Prostate gland (tissue), 2 donors: ENCODE measurements around the gene TOMM22. TPM values are rescaled to one million over a fixed set of nuclear protein-coding genes. Genes with fewer than 3 reads are reported as not detected.

Experiments used
- DNase-seq: peaks from one replicate; pipeline ENCODE4 v3.0.0-alpha.2; 2019; ENCODE audit warnings: low spot score
- H3K27ac ChIP-seq, 2 donors: fragments of 200-600 bp; sonication (generic); 2 replicates each; pipeline ENCODE4 v1.5.1; 2017 to 2019
- H3K27me3 ChIP-seq: fragments of 200-600 bp; sonication (generic); replicated peaks from 2 replicates; pipeline ENCODE4 v1.5.1; 2019; ENCODE audit not compliant: insufficient read depth
- H3K36me3 ChIP-seq, 2 donors: fragments of 200-600 bp; sonication (generic); 1 replicate in 1 of 2; 2 replicates in 1 of 2; pipeline versions ENCODE4 v1.5.1 to v1.8.1; 2017 to 2019
- H3K4me1 ChIP-seq: fragments of 200-600 bp; sonication (generic); replicated peaks from 2 replicates; pipeline ENCODE4 v1.5.1; 2019
- H3K4me3 ChIP-seq, 2 donors: fragments of 200-600 bp; sonication (generic); 2 replicates each; pipeline ENCODE4 v1.5.1; 2017 to 2019
- H3K9me3 ChIP-seq: fragments of 200-600 bp; sonication (generic); 2 replicates; pipeline ENCODE4 v1.5.1; 2017
- POLR2A ChIP-seq: fragments of 450-650 bp; IDR thresholded peaks from one replicate; pipeline ENCODE4 v1.6.1; 2016; ENCODE audit warnings: antibody characterized with exemption, mild to moderate bottlenecking
- POLR2AphosphoS5 ChIP-seq: sonication (generic); formaldehyde crosslinking; IDR thresholded peaks from one replicate; pipeline ENCODE4 v1.6.1; 2017; ENCODE audit warnings: antibody characterized with exemption
- WGBS: methylation state at CpG from one replicate; pipeline ENCODE4 v1.1.5; 2018; 5-methylcytosine and 5-hydroxymethylcytosine counted together
- intact Hi-C: fragments of 100-400 bp; cut with DNase I; formaldehyde crosslinking; loops from one replicate; pipeline ENCODE4 v1.14.2; 2022
- total RNA-seq, 2 donors: library from RNA; depleted of rRNA; stranded (reverse); fragments of >200 nt; gene quantifications; one replicate each; pipeline ENCODE4 v1.1.0, GENCODE V29; 2016
- TF ChIP-seq, protein P1 (sequence below), 4 experiments: fragments of 200-600 bp in 2 of 4; fragments of 450-650 bp in 2 of 4; sonication (generic) in 2 of 4; IDR thresholded peaks; 1 replicate in 3 of 4; 2 replicates in 1 of 4; pipeline ENCODE4 v1.5.1; 2016 to 2019; ENCODE audit warnings: antibody characterized with exemption in 4 of 4, mild to moderate bottlenecking in 2 of 4, moderate library complexity in 2 of 4

The TOMM22 gene
- total RNA-seq, 2 donors from 2014 or later, result 44.5 to 50.8 TPM

DNA sequence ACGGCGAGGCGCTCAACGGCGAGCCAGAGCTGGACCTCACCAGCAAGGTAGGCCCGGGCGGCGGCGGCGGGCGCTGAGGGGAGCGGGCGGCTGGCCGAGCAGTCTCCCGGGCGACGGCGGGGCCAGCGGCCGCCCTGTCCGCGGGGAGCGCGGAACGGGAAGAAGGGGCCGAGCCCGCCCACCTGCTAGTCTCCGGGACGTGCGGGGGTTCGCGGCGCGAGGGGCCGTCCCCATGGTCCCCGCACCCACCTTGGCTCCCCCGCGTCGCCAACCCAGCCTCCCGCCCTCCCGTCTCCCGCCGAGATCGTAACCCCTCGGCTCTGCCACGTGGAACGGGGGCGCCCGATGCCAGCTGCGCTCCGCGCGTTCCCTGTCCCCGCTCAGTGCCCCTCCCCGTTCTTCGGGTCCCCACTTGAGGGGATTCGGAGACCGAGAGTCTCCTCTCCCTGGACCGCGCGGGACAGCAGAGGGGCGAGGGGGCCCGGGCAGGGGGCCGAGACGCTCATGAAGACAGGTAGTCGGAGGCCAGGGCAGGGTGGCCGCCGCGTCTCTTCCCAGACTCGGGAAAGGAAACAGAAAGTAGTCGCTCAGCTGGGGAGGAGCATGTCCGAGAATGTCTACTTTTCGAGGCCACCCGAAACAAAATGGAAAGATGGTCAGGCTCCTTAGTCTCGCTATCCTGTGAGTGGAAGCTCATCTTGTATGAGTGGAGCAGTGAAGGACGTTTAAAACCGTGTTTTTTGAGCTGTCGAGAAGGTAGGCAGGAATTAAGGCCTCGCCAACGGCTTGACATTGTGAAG, 24.5 kb downstream of the TOMM22 start:
- H3K27me3 ChIP-seq, result no peaks in the 10 kb centered on the region
- no peak for TF ChIP-seq POLR2A
- TF ChIP-seq, protein P1, sequence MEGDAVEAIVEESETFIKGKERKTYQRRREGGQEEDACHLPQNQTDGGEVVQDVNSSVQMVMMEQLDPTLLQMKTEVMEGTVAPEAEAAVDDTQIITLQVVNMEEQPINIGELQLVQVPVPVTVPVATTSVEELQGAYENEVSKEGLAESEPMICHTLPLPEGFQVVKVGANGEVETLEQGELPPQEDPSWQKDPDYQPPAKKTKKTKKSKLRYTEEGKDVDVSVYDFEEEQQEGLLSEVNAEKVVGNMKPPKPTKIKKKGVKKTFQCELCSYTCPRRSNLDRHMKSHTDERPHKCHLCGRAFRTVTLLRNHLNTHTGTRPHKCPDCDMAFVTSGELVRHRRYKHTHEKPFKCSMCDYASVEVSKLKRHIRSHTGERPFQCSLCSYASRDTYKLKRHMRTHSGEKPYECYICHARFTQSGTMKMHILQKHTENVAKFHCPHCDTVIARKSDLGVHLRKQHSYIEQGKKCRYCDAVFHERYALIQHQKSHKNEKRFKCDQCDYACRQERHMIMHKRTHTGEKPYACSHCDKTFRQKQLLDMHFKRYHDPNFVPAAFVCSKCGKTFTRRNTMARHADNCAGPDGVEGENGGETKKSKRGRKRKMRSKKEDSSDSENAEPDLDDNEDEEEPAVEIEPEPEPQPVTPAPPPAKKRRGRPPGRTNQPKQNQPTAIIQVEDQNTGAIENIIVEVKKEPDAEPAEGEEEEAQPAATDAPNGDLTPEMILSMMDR (IDR thresholded peaks at IDR 0.05), result no peak
- no peak for TF ChIP-seq POLR2AphosphoS5
- H3K36me3 ChIP-seq, result no peaks in the 10 kb centered on the region
- H3K9me3 ChIP-seq, result no peaks in the 10 kb centered on the region
- peak overlapping the region; percentile 98 to 99 for H3K27ac ChIP-seq
- WGBS, result under 1% methylated on average over 69 of the region's 80 CpGs
- peak; percentile 21 for DNase-seq
- intact Hi-C loops, result loop anchor here (10.0 kb wide), 1 partner anchor 202 kb away; the partner anchor contains the start of gene DDX17
- peaks cover 11% of the 10 kb centered on the region for H3K4me1 ChIP-seq
- peak overlapping the region; percentile 97 to 99 for H3K4me3 ChIP-seq

DNA sequence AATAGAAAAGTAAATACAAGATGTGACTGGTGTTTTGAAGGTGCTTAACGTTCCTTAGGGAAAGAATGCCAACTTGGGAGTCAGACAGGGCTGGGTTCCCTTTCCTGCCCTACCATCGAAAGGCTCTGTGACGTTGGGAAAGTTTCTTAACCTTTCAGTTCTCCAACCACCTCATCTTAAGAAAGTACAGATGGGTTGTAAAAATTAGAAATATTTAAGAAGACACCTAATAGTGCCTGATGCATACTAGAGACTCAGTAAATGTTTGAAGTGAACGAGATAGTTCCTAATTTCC, 25.1 kb downstream of the TOMM22 start:
- Histone ChIP-seq H3K27me3 (no peaks in the 10 kb centered on the region), H3K4me3 (peak overlapping the region; percentile 97 to 99), H3K4me1 (peaks cover 11% of the 10 kb centered on the region), H3K36me3 (no peaks in the 10 kb centered on the region), H3K9me3 (no peaks in the 10 kb centered on the region), H3K27ac (peak overlapping the region; percentile 98 to 99)
- intact Hi-C loops, result loop anchor here (10.0 kb wide), 1 partner anchor 202 kb away; the partner anchor contains the start of gene DDX17
- DNase-seq, result peak; percentile 24
- WGBS, result 2% methylated on average over 4 of the region's 4 CpGs
- TF ChIP-seq POLR2A (no peak), POLR2AphosphoS5 (no peak)
- TF ChIP-seq, protein P1 (IDR thresholded peaks at IDR 0.05), result no peak

DNA sequence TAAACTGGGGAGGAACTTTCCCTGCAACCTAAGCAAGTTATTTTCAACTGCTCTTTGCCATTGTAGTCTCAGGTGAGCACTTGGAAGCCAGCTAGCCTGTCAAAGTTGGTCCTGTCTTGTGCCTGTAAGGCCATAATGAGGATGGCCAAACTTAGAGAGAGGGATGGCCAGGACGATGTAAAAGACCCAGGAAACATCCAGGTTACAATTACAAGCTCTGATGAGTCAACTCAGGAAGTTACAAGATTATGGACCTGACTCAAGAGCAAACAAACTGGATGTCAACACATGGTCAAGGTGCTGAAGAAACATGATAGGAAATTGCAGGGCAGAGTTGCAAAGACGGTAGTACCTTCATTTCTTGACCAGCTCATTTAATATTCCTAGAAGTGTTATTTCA, 25.6 kb downstream of the TOMM22 start:
- peak overlapping the region; percentile 97 to 99 for H3K4me3 ChIP-seq
- TF ChIP-seq, protein P1 (IDR thresholded peaks at IDR 0.05), result no peak
- TF ChIP-seq POLR2AphosphoS5 (peak; percentile 91), POLR2A (peak; percentile 69)
- H3K27ac ChIP-seq, result peak overlapping the region; percentile 98 to 99
- intact Hi-C loops, result loop anchor here (10.0 kb wide), 1 partner anchor 203 kb away; the partner anchor contains the start of gene DDX17
- no peaks in the 10 kb centered on the region for H3K27me3 ChIP-seq
- WGBS, result 18% methylated on average over 2 of the region's 2 CpGs
- DNase-seq, result peak; percentile 49
- no peaks in the 10 kb centered on the region for H3K36me3 ChIP-seq
- peaks cover 11% of the 10 kb centered on the region for H3K4me1 ChIP-seq
- no peaks in the 10 kb centered on the region for H3K9me3 ChIP-seq

DNA sequence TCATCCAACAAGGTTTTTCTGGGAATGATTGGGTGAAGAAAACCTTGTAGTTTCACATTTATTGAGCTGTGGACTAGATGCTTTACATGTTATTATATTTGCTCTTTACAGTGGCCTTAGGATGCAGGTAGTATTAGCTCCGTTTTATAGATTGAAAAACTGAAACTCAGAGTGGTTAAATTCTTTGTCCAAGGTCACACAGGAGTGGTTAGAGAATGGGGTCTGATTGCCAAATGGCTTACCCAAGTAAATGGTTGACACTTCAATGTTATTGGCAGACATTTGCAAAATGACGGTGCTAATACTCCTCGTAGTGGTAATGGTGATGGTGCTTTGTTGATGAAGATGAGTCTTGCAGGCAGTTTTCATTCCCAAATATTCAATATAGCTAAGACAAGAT, 26.2 kb downstream of the TOMM22 start:
- H3K27me3 ChIP-seq, result no peaks in the 10 kb centered on the region
- no peak for DNase-seq
- no peaks in the 10 kb centered on the region for H3K36me3 ChIP-seq
- WGBS, result 87% methylated on average over 3 of the region's 3 CpGs
- peaks cover 11% of the 10 kb centered on the region for H3K4me1 ChIP-seq
- H3K4me3 ChIP-seq, result no peak overlapping the region
- no peaks in the 10 kb centered on the region for H3K9me3 ChIP-seq
- peak overlapping the region; percentile 98 to 99 for H3K27ac ChIP-seq
- intact Hi-C loops, result loop anchor here (10.0 kb wide), 1 partner anchor 203 kb away; the partner anchor contains the start of gene DDX17
- TF ChIP-seq POLR2AphosphoS5, result no peak
- TF ChIP-seq, protein P1 (IDR thresholded peaks at IDR 0.05), result no peak
- no peak for TF ChIP-seq POLR2A

DNA sequence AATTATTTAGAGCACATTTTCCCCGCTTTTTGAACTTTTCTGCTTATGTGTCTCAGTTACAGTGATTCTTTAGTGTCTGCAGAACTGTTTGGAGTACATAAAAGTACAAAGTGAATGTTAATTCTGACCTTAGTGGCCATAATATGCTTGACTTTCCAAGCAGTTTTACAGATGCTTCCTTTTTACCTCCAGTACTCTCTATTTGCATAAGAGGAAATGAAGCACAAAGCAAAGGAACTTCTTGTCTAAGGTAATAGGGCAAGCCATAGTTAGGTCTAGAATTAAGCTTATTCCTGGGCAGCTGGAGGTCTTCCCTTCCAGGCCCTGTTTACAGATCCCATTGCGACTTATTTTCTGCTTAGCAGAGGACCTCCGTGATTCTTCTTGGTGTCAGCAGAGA, 27.5 kb downstream of the TOMM22 start:
- H3K27me3 ChIP-seq, result no peaks in the 10 kb centered on the region
- DNase-seq, result no peak
- no peak overlapping the region for H3K27ac ChIP-seq
- TF ChIP-seq POLR2A (no peak), POLR2AphosphoS5 (no peak)
- TF ChIP-seq, protein P1 (IDR thresholded peaks at IDR 0.05), result no peak
- no peaks in the 10 kb centered on the region for H3K9me3 ChIP-seq
- no peaks in the 10 kb centered on the region for H3K36me3 ChIP-seq
- peaks cover 11% of the 10 kb centered on the region for H3K4me1 ChIP-seq
- H3K4me3 ChIP-seq, result no peak overlapping the region
- intact Hi-C loops, result loop anchor here (10.0 kb wide), 1 partner anchor 205 kb away; the partner anchor contains the start of gene DDX17
- 92% methylated on average over 3 of the region's 3 CpGs for WGBS
